ENCODE results near the gene TASP1. TPM values are rescaled to one million over a fixed set of nuclear protein-coding genes. Genes with fewer than 3 reads are reported as not detected.

TASP1 gene
- total RNA-seq, 4 donors from 2014 or later: 14.3 to 17.1 (median 15.6) TPM

GRCh38 chr20:13533946-13534345 lies 104.8 kb downstream of the TASP1 start:
- Histone ChIP-seq H3K4me3 (no peak overlapping the region), H3K4me1 (no peaks in the 10 kb centered on the region), H3K27ac (no peak overlapping the region), H3K9me3 (no peaks in the 10 kb centered on the region), H3K27me3 (no peaks in the 10 kb centered on the region), H3K36me3 (peaks cover 0 to 10% (median 0%) of the 10 kb centered on the region in 3 donors)
- TF ChIP-seq EP300 (IDR thresholded peaks at IDR 0.05) (no peak), POLR2A (IDR thresholded peaks at IDR 0.05) (no peak)
- TF ChIP-seq, protein P1, sequence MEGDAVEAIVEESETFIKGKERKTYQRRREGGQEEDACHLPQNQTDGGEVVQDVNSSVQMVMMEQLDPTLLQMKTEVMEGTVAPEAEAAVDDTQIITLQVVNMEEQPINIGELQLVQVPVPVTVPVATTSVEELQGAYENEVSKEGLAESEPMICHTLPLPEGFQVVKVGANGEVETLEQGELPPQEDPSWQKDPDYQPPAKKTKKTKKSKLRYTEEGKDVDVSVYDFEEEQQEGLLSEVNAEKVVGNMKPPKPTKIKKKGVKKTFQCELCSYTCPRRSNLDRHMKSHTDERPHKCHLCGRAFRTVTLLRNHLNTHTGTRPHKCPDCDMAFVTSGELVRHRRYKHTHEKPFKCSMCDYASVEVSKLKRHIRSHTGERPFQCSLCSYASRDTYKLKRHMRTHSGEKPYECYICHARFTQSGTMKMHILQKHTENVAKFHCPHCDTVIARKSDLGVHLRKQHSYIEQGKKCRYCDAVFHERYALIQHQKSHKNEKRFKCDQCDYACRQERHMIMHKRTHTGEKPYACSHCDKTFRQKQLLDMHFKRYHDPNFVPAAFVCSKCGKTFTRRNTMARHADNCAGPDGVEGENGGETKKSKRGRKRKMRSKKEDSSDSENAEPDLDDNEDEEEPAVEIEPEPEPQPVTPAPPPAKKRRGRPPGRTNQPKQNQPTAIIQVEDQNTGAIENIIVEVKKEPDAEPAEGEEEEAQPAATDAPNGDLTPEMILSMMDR (IDR thresholded peaks at IDR 0.05): no peak
- DNase-seq (ENCODE audit: low spot score in 2 of 2): no peak
- 88 to 92% methylated on average over 5 of the region's 5 CpGs for WGBS, 2 donors

- Histone ChIP-seq H3K4me3 (no peak overlapping the region), H3K27ac (no peak overlapping the region), H3K4me1 (no peaks in the 10 kb centered on the region), H3K36me3 (peaks cover 0 to 32% (median 0%) of the 10 kb centered on the region in 3 donors), H3K27me3 (no peaks in the 10 kb centered on the region), H3K9me3 (no peaks in the 10 kb centered on the region)
- WGBS, 2 donors: 95% methylated on average over 3 of the region's 3 CpGs
- no peak for DNase-seq (ENCODE audit: low spot score in 2 of 2)
- TF ChIP-seq, protein P1 (IDR thresholded peaks at IDR 0.05): no peak
- TF ChIP-seq EP300 (IDR thresholded peaks at IDR 0.05) (no peak), POLR2A (IDR thresholded peaks at IDR 0.05) (no peak)
These were observed 108.6 kb downstream of the TASP1 start for GRCh38 chr20:13530146-13530545.

DNA sequence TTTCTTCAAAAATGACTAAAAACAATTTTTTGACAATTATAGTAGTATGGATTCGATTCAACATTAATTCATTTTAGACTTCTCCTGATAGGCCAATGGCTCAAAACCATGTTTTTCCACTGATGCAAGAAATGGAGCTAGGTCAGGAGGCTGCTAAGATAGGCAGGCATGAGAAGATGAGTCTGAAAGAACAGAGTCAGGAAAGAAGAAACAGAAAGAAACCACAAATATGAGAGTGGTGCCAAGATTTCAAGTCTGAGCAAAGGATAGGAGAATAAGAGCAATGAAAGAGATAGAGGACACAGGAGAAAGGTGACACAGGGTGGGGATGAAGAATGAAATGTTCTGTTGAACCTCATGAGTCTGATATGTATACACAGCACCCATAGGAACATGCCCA lies 112.2 kb downstream of the TASP1 start:
- Histone ChIP-seq H3K36me3 (peaks cover 0 to 53% (median 0%) of the 10 kb centered on the region in 3 donors), H3K4me1 (no peaks in the 10 kb centered on the region), H3K27me3 (no peaks in the 10 kb centered on the region), H3K9me3 (no peaks in the 10 kb centered on the region), H3K4me3 (no peak overlapping the region), H3K27ac (no peak overlapping the region)
- TF ChIP-seq, protein P1 (IDR thresholded peaks at IDR 0.05): no peak
- no peak for TF ChIP-seq EP300 (IDR thresholded peaks at IDR 0.05)
- WGBS, 2 donors: 94 to 95% methylated on average over 1 of the region's 1 CpG
- no peak for DNase-seq (ENCODE audit: low spot score in 2 of 2)

DNA sequence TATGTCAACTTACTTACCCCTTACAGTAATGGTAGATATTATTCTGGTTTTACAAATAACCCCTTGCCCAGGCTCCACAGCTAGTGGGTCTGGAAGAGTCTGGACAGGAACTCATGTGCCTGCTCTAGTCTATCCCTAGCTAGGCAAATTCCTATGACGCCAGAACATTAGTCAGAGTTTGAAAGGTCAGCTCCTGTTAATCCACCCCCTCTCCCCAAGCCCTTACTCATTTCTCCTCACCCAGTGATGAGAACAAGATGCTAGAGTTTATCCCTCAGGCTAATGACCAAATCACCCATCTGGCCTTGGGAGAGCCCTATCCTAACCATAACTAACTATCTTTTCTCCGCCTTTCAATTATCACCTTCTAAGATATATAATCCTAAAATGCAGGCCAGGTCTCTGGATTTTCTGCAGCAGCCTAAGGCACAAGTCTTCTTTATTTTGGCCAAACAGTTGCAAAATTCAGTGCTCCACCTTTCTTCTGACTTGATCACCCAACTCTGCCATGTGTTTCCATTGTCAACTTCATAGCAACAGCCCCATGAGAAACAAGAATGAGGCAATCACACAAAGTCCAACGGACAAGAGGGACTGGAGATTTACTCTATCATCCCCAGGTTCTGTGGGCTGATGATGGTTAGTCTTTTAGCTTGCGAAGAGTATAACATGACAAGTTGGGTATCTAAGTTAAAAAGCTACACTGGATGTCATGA lies 113.3 kb downstream of the TASP1 start:
- WGBS, 2 donors: 72% methylated on average over 4 of the region's 4 CpGs
- peak in 1 of 2 donors; percentile 16 for DNase-seq (ENCODE audit: low spot score in 2 of 2)

DNA sequence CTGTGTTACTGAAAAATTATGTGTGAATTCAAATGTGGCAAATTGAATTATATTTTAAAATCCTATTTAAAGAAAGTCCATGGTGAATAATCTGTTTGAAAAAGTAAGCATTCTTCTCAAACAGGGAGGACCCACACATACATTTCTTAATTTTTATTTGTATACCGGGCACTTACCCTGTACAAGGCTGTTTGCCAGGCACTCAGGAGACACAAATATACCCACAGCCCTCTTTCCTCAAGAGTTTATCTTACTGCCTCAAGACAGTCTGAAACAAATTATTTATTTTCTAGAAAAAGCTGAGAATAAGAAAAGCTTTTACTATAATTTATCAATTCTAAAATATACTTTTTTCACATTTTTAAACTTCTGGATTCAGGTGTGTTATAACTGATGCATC lies 114.4 kb downstream of the TASP1 start:
- 92% methylated on average over 1 of the region's 1 CpG for WGBS, 2 donors

More for the DNA sequence above, 113.3 kb downstream of the TASP1 start:
- H3K27ac ChIP-seq: no peak overlapping the region
- no peak for TF ChIP-seq EP300 (IDR thresholded peaks at IDR 0.05)
- no peak for TF ChIP-seq POLR2A (IDR thresholded peaks at IDR 0.05)
- TF ChIP-seq, protein P1 (IDR thresholded peaks at IDR 0.05): no peak
- H3K9me3 ChIP-seq: peaks cover 0 to 1% (median 0%) of the 10 kb centered on the region in 4 donors
- H3K27me3 ChIP-seq: no peaks in the 10 kb centered on the region
- peaks cover 0 to 54% (median 0%) of the 10 kb centered on the region in 3 donors for H3K36me3 ChIP-seq
- H3K4me1 ChIP-seq: no peaks in the 10 kb centered on the region
- H3K4me3 ChIP-seq: no peak overlapping the region

More for the DNA sequence above, 114.4 kb downstream of the TASP1 start:
- no peak for TF ChIP-seq EP300 (IDR thresholded peaks at IDR 0.05)
- TF ChIP-seq, protein P1 (IDR thresholded peaks at IDR 0.05): no peak
- no peak for TF ChIP-seq POLR2A (IDR thresholded peaks at IDR 0.05)
- Histone ChIP-seq H3K27ac (no peak overlapping the region), H3K9me3 (peaks cover 0 to 4% (median 0%) of the 10 kb centered on the region in 4 donors), H3K36me3 (peaks cover 0 to 54% (median 0%) of the 10 kb centered on the region in 3 donors), H3K4me3 (no peak overlapping the region), H3K27me3 (no peaks in the 10 kb centered on the region), H3K4me1 (no peaks in the 10 kb centered on the region)
- no peak for DNase-seq (ENCODE audit: low spot score in 2 of 2)

Measured in tibial nerve (tissue), 4 donors.